ENCODE measurements around the gene CCDC87.
"Not testable (repeated sequence)": the region's sequence is repeated elsewhere in the genome, so short reads cannot be mapped to it uniquely, and the experiment has no call there.

CCDC87 gene

GRCh38 chr11:66617155-66617834 lies 24.4 kb upstream of the CCDC87 start:
- H3K4me3 ChIP-seq (ENCODE audit: low read length), result peak overlapping the region; percentile 75
- DNase-seq (ENCODE audit: low read depth, low spot score), result no peak

DNA sequence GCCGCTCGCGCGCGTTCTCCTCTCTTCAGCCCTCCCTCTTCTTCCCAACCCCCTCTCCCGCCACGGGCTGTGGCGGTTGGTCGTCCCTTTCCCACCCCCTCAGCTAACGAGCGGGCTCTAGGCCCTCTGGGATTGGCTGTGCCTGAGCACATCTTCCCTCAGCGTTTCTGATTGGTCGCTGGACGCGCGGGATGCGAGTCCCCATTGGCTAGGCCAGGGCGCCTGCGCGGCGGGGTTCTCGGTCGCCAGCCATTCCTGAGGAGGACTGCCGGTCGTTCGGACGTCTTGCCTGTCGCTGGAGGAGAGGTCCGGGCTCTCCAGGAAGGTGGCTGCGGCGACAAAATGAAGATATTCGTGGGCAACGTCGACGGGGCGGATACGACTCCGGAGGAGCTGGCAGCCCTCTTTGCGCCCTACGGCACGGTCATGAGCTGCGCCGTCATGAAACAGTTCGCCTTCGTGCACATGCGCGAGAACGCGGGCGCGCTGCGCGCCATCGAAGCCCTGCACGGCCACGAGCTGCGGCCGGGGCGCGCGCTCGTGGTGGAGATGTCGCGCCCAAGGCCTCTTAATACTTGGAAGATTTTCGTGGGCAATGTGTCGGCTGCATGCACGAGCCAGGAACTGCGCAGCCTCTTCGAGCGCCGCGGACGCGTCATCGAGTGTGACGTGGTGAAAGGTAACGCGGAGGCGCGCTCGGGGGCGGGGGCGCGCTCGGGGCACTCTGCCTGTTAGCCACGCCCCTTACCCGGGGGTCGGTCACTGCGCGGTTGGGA lies 23.7 kb upstream of the CCDC87 start, which contains the start of gene RBM14:
TSS of gene RBM14 (plus strand) at position 252 of the 776 bp plus-strand sequence. CDS start at position 343, 91 bp downstream.
- DNase-seq (ENCODE audit: low read depth, low spot score), result peak; percentile 99
- peak within 1 kb of the TSS; percentile 75 for H3K4me3 ChIP-seq (ENCODE audit: low read length)

DNA sequence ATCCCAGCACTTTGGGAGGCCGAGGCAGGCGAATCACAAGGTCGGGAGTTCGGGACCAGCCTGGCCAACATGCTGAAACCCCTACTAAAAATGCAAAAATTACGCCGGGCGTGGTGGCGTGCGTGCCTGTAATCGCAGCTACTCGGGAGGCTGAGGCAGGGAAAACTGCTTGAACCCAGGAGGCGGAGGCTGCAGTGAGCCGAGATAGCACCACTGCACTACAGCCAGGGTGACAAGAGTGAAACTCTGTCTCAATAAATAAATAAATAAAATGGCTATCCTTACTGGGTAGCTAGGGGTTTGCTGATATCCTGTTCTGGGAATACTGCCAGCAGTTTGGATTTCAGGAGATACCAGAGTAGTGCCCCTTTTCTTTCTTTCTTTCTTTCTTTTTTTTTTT lies 21.2 kb upstream of the CCDC87 start:
- H3K4me3 ChIP-seq (ENCODE audit: low read length), result no peak overlapping the region
- DNase-seq (ENCODE audit: low read depth, low spot score), result no peak

DNA sequence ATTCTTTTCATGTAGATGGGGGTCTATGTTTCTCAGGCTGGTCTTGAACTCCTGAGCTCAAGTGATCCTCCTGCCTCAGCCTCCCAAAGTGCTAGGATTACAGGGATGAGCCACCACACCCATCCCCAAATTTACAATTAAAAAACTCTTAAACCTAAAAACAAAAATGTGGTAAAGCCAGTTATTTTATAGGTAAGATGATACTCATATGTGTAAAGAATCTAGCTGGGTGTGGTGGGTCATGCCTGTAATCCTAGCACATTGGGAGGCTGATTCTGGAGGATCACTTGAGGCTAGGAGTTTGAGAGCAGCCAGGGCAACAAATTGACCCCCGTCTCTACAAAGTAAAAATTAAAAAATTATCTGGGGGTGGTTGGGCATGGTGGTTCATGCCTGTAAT lies 19.6 kb upstream of the CCDC87 start:
- no peak overlapping the region for H3K4me3 ChIP-seq (ENCODE audit: low read length)
- DNase-seq (ENCODE audit: low read depth, low spot score), result no peak

DNA sequence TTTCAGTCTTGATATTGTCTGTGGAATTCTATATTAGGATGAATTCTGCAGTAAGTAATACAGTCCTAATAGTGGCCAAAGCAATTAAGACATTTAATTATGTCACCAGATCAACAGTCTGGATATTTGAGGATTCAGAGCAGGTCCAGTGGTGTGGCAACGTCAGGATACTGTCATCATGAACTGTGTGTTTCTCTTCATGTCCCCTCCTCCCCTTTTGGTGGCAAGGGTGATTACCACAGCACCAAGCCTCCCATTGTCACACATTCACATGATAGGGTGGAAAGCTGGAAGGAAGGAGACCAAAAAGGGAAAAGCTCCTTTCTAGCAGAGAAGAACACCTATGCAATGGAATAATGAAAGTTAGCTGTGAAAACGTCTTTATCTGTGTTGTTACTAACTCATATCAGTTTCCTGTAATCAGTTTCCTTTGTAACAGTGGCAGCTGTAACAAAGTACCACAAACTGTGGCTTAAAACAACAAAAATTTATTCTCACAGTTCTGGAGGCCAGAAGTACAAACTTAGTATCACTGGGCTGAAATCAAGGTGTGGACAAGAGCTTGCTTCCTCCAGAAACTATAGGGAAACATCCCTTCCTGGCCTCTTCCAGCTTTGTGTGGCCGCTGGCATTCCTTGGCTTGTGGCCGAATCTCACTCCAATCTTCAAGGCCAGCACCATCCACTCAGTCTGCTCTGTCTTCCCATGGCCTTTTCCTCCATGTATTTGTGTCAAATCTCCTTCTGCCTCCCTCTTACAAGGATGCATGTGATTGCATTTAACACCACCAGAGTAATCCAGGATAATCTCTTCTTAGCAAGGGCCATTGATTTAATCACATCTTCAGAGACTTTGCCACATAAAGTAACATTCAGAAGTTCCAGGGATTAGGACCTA lies 17.1 kb upstream of the CCDC87 start:
- H3K4me3 ChIP-seq (ENCODE audit: low read length), result no peak overlapping the region
- DNase-seq (ENCODE audit: low read depth, low spot score), result no peak

- DNase-seq (ENCODE audit: low read depth, low spot score), result no peak
- H3K4me3 ChIP-seq (ENCODE audit: low read length), result no peak overlapping the region
These were observed 14.4 kb upstream of the CCDC87 start for GRCh38 chr11:66607126-66607834.

GRCh38 chr11:66606608-66607007 lies 13.7 kb upstream of the CCDC87 start:
- not testable (repeated sequence) for DNase-seq (ENCODE audit: low read depth, low spot score); H3K4me3 ChIP-seq (ENCODE audit: low read length)

- H3K4me3 ChIP-seq (ENCODE audit: low read length), result no peak overlapping the region
- DNase-seq (ENCODE audit: low read depth, low spot score), result no peak
These were observed 11.3 kb upstream of the CCDC87 start for GRCh38 chr11:66604155-66604554.

DNA sequence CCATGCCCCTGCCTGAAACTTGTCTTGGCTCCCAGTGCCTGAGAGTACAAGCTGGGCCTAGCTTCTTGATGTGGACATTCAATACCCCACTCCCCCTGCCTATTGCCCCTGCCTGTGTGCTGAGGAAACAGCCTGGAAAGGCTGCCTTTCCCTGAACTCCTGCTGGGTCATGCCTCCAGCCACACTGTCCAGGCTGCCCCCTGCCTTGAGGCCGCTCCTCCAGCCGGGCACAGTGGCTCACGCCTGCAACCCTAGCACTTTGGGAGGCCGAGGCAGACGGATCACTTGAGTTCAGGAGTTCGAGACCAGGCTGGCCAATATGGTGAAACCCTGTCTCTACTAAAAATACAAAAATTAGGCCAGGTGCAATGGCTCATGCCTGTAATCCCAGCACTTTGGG lies 10.2 kb upstream of the CCDC87 start:
- DNase-seq (ENCODE audit: low read depth, low spot score), result no peak
- H3K4me3 ChIP-seq (ENCODE audit: low read length), result no peak overlapping the region

DNA sequence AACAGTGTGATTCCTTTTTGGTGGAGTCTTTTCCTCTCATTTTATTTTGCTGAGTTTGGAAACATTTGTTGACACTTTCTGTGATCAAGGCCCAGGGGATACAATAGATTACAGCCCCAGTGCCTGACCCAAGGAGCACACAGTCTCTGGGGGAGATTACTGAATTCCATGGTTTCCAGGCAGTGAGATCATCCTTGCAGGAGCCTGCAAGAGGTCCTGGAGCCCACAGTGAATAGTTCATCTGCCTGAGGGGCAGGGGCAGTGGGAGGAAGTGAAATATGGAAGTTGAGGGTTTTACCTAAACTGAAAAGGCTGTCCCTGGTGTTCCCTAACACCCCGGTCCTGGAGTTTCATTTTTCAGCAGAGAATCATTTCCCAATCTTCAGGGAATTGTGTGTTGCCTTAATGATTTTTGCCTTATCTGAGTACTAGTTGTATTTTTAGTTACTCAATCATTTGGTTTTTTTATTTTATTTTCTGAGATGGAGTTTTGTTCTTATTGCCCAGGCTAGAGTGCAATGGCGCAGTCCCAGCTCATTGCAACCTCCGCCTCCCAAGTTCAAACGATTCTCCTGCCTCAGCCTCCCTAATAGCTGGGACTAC lies 7.9 kb upstream of the CCDC87 start:
- no peak overlapping the region for H3K4me3 ChIP-seq (ENCODE audit: low read length)
- no peak for DNase-seq (ENCODE audit: low read depth, low spot score)

DNA sequence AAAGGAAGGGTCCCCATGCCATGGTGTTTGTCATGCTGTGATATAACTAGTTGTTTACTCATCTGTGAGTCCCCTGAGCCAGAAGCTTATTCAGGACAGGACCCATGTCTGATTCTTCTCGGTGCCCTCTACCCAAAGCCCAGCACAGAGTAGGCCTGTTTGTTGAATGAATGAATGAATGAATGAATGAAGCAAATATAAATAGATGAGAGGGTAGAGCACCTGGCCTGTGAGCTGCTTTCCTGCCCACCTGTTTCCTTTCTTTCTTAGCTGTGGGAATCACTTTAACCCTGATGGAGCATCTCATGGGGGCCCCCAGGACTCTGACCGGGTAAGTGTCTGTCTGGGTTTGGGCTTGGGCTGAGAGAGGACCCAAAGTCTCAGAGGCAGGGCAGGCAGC lies 7.4 kb upstream of the CCDC87 start:
- no peak overlapping the region for H3K4me3 ChIP-seq (ENCODE audit: low read length)
- no peak for DNase-seq (ENCODE audit: low read depth, low spot score)

GRCh38 chr11:66598993-66599392 lies 6.1 kb upstream of the CCDC87 start:
- H3K4me3 ChIP-seq (ENCODE audit: low read length), result no peak overlapping the region
- DNase-seq (ENCODE audit: low read depth, low spot score), result no peak

DNA sequence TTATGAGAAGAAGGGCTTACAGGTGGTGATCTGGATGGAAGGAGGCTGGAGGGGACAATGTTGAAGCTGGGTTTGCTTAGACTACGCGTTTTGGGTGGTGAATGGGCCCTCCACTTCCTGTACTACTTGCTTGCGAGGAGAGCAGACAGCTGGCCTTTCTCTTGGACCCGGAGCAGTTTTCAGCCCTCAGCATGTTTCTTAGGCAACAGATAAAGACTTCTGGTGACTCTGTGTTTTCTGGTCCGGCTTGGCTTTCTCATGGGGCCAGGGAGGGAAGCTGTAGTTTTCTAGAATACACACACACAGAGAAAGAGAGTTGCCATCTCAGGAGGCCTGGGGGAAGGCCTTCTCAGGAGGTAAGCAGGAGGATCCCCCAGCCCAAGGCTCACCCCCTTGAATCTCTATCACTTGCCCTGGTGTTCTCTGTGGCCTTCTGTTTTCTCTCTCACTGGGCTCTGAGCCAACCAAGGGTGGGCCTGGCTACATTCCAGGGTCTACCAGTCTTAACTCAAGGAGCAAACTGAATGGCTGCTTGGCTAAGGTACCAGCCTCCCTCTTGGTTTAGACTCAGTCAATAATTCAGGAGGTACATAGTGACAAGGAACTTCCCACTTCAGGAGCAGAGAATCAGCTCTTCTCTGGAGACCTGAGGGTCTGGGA lies 2.5 kb upstream of the CCDC87 start:
- no peak for DNase-seq (ENCODE audit: low read depth, low spot score)
- peak overlapping the region; percentile 13 for H3K4me3 ChIP-seq (ENCODE audit: low read length)

GRCh38 chr11:66593650-66594049 lies 787 bp upstream of the CCDC87 start:
- no peak for DNase-seq (ENCODE audit: low read depth, low spot score)
- peak overlapping the region; percentile 89 for H3K4me3 ChIP-seq (ENCODE audit: low read length)

GRCh38 chr11:66593303-66593635 lies 406 bp upstream of the CCDC87 start:
- H3K4me3 ChIP-seq (ENCODE audit: low read length), result peak overlapping the region; percentile 89
- no peak for DNase-seq (ENCODE audit: low read depth, low spot score)

DNA sequence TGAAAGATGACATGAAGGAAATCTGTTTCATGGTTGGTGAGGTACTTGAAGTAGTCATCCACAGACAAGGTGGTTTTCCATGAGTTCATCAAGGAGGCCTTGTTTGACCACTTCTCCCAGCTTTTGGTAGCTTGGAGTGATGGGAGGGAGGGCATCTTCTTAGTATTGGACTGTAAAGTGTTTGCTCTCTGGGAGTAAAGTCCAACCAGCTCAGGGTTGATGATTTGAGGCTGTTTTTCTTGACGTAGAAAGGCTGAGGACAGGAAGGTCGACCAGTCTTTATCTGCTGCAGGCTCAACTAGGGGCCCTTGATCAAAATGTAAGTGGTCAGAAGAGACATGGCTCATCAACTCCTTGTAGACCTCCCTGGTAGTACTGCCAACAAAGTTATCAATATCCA lies 1.7 kb downstream of the CCDC87 start:
- no peak overlapping the region for H3K4me3 ChIP-seq (ENCODE audit: low read length)
- no peak for DNase-seq (ENCODE audit: low read depth, low spot score)

- no peak for DNase-seq (ENCODE audit: low read depth, low spot score)
- H3K4me3 ChIP-seq (ENCODE audit: low read length), result no peak overlapping the region
These were observed 2.7 kb downstream of the CCDC87 start for GRCh38 chr11:66589996-66590675.

GRCh38 chr11:66589315-66589714 lies 3.5 kb downstream of the CCDC87 start:
- not testable (repeated sequence) for DNase-seq (ENCODE audit: low read depth, low spot score); H3K4me3 ChIP-seq (ENCODE audit: low read length)

All from Jurkat, Clone E6-1 (cell line).